Adipocyte (in vitro differentiated cells): ENCODE results near the gene B4GALNT3.
"Not testable (repeated sequence)": the region's sequence is repeated elsewhere in the genome, so short reads cannot be mapped to it uniquely, and the experiment has no call there.

Source experiments
- DNase-seq: peaks from one replicate; pipeline ENCODE4 v3.0.0-alpha.2; 2015; ENCODE audit warnings: low read depth
- H3K27me3 ChIP-seq: replicated peaks from 2 replicates; pipeline ENCODE4 v1.7.0; 2013; ENCODE audit warnings: mild to moderate bottlenecking, low read length, moderate library complexity; ENCODE audit not compliant: control insufficient read depth, insufficient read depth
- H3K36me3 ChIP-seq: 2 replicates; pipeline ENCODE4 v1.7.0; 2013; ENCODE audit warnings: low read length, mild to moderate bottlenecking, moderate library complexity; ENCODE audit not compliant: control insufficient read depth, insufficient read depth, severe bottlenecking
- H3K4me1 ChIP-seq: 2 replicates; pipeline ENCODE4 v1.7.0; 2013; ENCODE audit warnings: mild to moderate bottlenecking, low read length, moderate library complexity; ENCODE audit not compliant: control insufficient read depth, insufficient read depth
- H3K4me3 ChIP-seq: 2 replicates; pipeline ENCODE4 v1.7.0; 2013; ENCODE audit warnings: mild to moderate bottlenecking, low read length, moderate library complexity
- H3K9ac ChIP-seq: 2 replicates; pipeline ENCODE4 v1.7.0; 2013; ENCODE audit warnings: mild to moderate bottlenecking, low read length, moderate library complexity
- H3K9me3 ChIP-seq: 2 replicates; pipeline ENCODE4 v1.7.0; 2013; ENCODE audit warnings: mild to moderate bottlenecking, low read length, moderate library complexity; ENCODE audit not compliant: control insufficient read depth

B4GALNT3 gene

DNA sequence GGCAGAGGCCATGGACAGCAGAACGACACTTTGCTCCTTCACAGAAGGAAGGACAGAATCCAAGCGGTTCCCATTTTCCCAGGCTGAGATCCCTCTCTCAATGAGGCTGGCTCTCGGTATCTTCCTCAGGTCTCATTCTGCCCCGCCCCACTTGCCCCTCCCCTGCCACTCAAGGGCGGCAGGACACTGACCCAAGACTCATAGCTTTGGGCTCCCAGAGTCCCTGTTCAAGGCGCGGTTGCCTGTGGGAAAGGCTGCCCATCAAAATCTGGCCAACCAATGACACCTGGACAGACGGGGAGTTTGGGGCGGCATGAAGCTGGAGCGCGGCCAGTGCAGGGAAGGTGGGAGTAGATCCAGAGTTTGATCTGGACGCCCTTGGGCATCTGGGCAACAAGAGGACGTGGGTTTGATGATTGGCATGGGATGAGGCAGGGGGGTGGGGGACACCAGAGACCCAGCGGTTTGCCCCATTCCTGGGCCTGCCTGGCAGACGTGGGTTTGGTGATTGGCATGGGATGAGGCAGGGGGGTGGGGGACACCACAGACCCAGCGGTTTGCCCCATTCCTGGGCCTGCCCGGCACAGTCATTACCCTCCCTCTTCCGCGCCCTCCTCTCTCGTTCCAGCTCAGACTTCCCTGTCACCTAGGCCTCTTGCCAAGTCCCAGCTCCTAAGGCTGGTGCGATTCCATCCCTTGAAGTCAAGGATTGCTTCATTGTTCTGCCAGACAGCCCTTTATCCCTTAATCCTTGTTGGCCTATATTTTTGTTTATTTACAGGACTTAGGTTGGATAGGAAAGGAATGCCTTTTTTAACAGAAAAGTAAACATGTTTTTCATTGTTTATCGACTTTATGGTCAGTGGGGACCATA is 111.4 kb downstream of the B4GALNT3 start:
- peak overlapping the region; percentile 88 for H3K9ac ChIP-seq
- DNase-seq: peak; percentile 98
- H3K4me3 ChIP-seq: peak overlapping the region; percentile 87
- no peaks in the 10 kb centered on the region for H3K9me3 ChIP-seq
- peaks cover under 1% of the 10 kb centered on the region for H3K27me3 ChIP-seq
- no peaks in the 10 kb centered on the region for H3K36me3 ChIP-seq
- H3K4me1 ChIP-seq: peaks cover 39% of the 10 kb centered on the region

DNA sequence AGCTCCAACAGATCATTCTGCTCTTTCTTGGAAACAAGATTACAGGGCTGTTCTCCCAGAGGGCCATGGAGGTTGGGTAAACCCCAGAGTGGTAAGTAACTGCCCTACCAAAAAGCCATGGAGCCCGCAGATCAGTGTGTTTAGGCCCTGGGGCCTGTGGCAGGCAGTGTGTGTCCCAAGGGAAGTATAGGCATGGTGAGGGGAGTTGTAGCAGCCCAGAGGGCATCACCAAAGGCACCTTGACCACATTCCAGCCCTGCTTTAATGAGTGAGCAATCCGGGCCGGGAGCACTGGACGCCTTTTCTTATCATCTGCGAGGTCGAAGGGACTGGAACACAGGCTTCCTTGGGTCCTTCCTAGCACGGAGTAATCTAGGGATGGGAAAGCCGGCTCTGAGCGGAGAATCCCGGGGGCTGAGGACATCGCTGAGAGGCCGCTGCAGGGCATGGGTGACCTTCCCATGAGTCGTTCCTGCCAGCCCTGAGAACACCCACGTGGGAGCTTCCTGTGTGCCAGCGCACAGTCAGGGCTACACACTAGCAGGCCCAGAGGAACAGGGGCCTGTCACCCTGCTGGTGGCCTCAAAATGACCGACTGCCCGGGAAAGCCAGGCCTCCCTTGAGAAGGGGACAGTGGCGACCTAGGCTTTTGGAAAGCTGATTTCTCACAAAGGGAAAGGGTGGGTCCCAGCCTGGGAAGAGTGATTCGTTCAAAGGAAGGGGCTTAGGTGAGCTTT is 112.2 kb downstream of the B4GALNT3 start:
- peak overlapping the region; percentile 88 for H3K9ac ChIP-seq
- DNase-seq: no peak
- no peaks in the 10 kb centered on the region for H3K9me3 ChIP-seq
- no peaks in the 10 kb centered on the region for H3K27me3 ChIP-seq
- no peaks in the 10 kb centered on the region for H3K36me3 ChIP-seq
- H3K4me3 ChIP-seq: peak overlapping the region; percentile 87
- H3K4me1 ChIP-seq: peaks cover 45% of the 10 kb centered on the region

DNA sequence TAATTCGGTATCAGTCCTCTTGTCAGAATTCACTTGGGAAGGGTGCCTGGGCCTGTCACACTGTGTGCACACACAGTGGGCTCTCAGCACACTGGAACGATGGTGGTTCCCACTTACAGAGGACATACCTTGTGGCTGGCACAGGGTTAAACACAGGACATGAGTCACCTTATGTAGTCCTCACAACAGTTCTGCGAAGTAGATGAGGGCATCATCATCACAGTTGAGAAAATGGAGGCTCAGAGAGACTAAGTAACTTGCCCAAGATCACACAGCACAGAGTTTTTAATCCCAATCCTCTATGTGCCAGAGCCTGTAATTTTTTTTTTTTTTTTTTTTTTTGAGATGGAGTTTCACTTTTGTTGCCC is 112.8 kb downstream of the B4GALNT3 start:
- no peak overlapping the region for H3K9ac ChIP-seq
- no peaks in the 10 kb centered on the region for H3K9me3 ChIP-seq
- H3K27me3 ChIP-seq: no peaks in the 10 kb centered on the region
- H3K4me3 ChIP-seq: no peak overlapping the region
- no peaks in the 10 kb centered on the region for H3K36me3 ChIP-seq
- DNase-seq: peak; percentile 6
- H3K4me1 ChIP-seq: peaks cover 45% of the 10 kb centered on the region

DNA sequence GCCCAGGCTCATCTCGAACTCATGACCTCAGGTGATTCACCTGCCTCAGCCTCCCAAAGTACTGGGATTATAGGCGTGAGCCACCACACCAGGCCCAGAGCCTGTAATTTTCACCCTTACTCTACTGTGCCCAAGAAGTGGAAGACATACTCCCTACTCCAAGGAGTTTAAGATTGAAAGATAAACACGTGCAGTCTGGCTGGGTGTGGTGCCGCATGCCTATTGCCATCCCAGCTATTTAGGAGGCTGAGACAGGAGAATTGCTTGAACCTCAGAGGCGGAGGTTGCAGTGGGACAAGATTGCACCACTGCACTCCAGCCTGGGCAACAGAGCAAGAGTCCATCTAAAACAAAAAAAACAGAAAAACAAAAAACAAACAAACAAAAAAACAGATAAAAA is 113.5 kb downstream of the B4GALNT3 start:
- DNase-seq: no peak

DNA sequence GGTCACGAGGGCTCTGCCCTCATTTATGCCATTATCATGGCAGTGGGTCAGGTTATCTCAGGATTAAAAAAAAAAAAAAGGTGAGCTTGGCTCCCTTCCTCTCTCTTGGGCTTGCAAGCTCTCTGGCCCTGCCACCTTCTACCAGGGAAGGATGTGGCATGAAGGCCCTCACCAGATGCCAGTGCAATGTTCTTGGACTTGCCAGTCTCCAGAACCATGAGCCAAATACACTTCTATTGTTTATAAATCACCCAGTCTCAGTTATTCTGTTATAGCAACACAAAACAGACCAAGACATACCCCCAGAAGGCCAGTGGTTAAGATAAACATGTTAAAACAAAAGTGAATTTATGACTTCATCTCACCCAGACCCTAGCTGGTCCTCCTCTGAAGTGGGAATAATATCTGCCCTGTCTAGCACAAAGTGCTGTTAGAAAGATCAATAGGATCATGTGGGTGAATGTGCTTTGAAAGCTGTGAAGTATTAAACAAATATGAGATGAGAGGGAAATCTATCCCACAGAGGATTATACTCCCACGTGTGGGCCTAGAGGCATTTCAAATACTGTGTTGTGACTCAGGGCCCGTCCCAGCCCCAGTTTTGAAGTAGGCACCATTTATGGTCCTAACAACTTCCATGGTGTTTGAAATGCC is 114.9 kb downstream of the B4GALNT3 start:
- peak overlapping the region; percentile 77 for H3K9ac ChIP-seq
- no peak overlapping the region for H3K4me3 ChIP-seq
- H3K27me3 ChIP-seq: no peaks in the 10 kb centered on the region
- peak; percentile 35 for DNase-seq
- peaks cover 39% of the 10 kb centered on the region for H3K4me1 ChIP-seq
- no peaks in the 10 kb centered on the region for H3K9me3 ChIP-seq
- H3K36me3 ChIP-seq: no peaks in the 10 kb centered on the region

More for the DNA sequence above, 113.5 kb downstream of the B4GALNT3 start:
- no peaks in the 10 kb centered on the region for H3K27me3 ChIP-seq
- H3K4me3 ChIP-seq: no peak overlapping the region
- peaks cover 45% of the 10 kb centered on the region for H3K4me1 ChIP-seq
- H3K9me3 ChIP-seq: no peaks in the 10 kb centered on the region
- no peaks in the 10 kb centered on the region for H3K36me3 ChIP-seq
- H3K9ac ChIP-seq: no peak overlapping the region

DNA sequence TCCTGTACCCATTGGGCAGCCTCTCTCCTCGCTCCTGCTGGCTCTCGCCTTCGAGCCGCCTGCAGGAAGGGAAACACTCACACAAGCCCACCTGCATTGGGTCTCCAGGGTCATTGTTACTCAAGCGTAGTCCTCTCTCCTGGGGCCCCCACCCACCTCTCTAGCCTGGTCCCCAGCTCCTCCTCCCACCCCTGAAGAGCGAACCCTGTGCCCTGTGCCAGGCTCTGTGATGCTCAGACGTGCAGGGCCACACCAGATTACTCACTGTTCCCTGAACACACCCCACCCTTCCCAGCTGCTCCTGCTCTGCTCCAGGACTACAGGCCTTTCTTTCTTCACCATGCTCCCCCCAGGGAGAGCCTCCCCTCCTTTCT is 115.4 kb downstream of the B4GALNT3 start:
- H3K27me3 ChIP-seq: no peaks in the 10 kb centered on the region
- H3K4me1 ChIP-seq: peaks cover 38% of the 10 kb centered on the region
- no peak overlapping the region for H3K4me3 ChIP-seq
- H3K9ac ChIP-seq: peak overlapping the region; percentile 77
- no peaks in the 10 kb centered on the region for H3K9me3 ChIP-seq
- no peaks in the 10 kb centered on the region for H3K36me3 ChIP-seq
- peak; percentile 8 for DNase-seq

DNA sequence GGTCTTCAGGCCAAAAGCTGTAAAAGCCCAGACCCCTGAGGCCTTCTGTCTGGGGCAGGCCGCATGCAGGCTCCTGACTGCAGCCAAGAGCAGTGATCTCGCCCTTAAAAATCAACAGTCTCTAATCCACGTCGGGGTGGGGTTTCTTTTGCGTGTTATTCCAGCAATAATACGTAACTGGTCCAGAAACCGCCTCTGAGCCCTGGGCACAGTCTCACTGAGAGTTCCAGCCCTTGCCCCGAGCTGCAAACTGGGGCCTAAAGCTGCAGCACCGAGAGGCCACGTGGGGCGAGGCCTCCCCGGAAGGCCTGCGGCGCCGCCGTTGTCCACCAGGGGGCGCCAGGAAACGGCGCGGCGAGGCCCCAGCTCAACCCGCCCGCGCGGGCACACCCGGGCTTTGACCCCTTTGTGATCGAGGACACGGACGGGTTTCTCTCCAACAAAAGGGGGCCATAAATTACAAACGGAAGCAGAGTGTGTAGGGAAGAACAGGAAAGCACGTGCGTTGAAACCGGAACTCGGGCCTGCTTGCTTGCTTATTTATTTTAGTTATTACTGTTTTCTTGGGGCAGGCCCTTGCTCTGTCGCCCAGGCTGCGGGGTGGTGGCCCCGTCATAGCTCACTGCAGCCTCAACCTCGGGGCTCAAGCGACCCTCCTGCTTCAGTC is 116.3 kb downstream of the B4GALNT3 start:
- H3K4me1 ChIP-seq: peaks cover 34% of the 10 kb centered on the region
- H3K9ac ChIP-seq: peak overlapping the region; percentile 77
- DNase-seq: peak; percentile 85
- H3K27me3 ChIP-seq: no peaks in the 10 kb centered on the region
- no peak overlapping the region for H3K4me3 ChIP-seq
- H3K9me3 ChIP-seq: no peaks in the 10 kb centered on the region
- H3K36me3 ChIP-seq: no peaks in the 10 kb centered on the region

DNA sequence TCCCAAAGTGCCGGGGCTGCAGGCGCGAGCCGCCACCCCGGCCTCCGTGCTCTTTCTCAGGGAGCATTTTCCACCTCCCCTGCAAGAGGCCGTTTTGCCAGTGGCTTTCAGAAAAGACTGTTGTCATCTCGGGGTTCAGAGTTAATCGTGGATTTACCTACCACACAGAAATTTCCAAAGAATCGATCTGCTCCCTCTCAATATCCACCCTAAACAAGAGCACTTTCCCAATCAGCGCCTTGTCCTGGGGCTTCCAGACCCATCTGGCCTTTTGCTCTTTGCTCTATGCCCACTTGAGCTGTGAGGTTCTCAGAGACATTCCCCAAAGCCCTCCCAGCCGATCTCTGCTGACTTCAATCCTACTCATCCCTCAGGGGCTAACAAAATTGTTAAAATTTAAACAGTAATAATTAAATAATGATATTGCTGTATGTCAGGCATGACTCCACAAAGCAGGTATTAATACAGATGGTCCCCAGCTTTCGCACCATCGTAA is 116.9 kb downstream of the B4GALNT3 start:
- H3K4me3 ChIP-seq: no peak overlapping the region

DNA sequence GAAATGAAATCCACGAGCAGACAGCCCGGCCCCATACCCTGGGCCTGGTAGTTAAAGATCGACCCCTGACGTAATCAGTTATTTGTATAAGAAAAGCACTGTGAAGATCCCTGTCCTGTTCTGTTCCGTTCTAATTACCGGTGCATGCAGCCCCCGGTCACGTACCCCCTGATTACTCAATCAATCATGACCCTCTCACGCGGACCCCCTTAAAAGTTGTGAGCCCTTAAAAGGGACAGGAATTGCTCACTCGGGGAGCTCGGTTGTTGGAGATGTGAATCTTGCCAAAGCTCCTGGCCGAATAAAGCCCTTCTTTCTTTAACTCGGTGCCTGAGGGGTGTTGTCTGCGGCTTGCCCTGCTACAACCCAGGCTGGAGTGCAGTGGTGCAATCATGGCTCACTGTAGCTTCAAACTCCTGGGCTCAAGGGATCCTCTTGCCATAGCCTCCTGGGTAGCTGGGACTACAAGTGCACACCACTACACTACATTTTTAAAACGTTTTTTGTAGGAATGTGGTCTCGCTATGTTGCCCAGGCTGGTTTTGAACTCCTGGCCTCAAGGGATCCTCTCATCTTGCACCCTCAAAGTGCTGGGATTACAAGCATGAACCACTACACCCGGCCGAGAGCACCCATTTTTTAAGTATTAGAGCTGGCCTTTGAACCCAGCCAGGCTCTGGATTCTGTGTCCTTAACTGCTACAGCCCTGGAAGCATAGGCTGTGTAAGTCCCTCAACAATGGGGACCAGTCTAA is 118.4 kb downstream of the B4GALNT3 start:
- H3K4me1 ChIP-seq: peaks cover 19% of the 10 kb centered on the region
- DNase-seq, H3K27me3 ChIP-seq, H3K9ac ChIP-seq, H3K4me3 ChIP-seq, H3K36me3 ChIP-seq, H3K9me3 ChIP-seq: not testable (repeated sequence)

More for the DNA sequence above, 116.9 kb downstream of the B4GALNT3 start:
- Histone ChIP-seq H3K9ac (peak overlapping the region; percentile 77), H3K9me3 (no peaks in the 10 kb centered on the region), H3K27me3 (no peaks in the 10 kb centered on the region), H3K36me3 (no peaks in the 10 kb centered on the region), H3K4me1 (peaks cover 28% of the 10 kb centered on the region)
- no peak for DNase-seq

DNA sequence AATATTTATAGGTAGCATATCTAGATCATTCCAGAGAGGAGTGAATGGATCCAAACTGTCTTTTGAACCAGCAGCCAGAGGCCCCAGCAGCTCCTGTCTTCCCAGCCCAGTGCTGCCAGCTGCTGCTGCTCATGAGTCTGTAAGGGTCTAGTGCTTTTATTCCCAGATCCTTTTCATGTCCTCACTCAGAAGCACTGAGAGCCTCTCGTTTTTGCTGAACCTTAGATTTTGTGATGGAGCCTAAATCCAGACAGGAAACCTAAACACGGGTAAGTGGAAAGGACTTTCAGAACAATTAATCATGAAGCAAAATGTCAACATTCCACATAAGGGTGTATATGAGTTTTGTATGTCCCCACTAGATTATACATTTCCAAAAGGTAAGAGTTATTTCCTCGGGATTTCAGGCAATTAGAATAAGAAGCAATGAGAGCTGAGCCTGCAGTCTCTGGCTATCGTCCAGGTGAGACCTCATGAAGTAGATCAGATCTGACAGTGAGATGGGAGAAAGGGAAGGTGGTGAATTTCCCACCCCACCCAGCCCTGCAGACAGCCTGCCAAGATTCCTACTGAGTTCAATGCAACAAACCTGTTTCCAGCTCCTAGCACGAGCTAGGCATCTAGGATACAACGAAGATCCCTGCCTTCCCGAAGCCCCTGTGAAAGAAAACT is 119.1 kb downstream of the B4GALNT3 start:
- Histone ChIP-seq H3K9me3 (no peaks in the 10 kb centered on the region), H3K9ac (no peak overlapping the region), H3K4me3 (no peak overlapping the region), H3K36me3 (no peaks in the 10 kb centered on the region), H3K4me1 (peaks cover 19% of the 10 kb centered on the region), H3K27me3 (no peaks in the 10 kb centered on the region)
- DNase-seq: peak; percentile 14
